Measurements from ENCODE around the gene EMX2.

GRCh38 chr10:117514971-117515370 is 27.6 kb upstream of the EMX2 start:
- TF ChIP-seq CEBPB (IDR thresholded peaks at IDR 0.05) = no peak
- TF ChIP-seq REST (IDR thresholded peaks at IDR 0.05; ENCODE audit: low read depth) = no peak
- TF ChIP-seq TAF1 (IDR thresholded peaks at IDR 0.05; ENCODE audit: low read depth) = no peak
- no peak for TF ChIP-seq RAD21 (IDR thresholded peaks at IDR 0.05; ENCODE audit: low read depth)
- no peak for TF ChIP-seq NFIC (IDR thresholded peaks at IDR 0.05)
- TF ChIP-seq MAX (IDR thresholded peaks at IDR 0.05) = no peak
- no peak for TF ChIP-seq EGR1 (IDR thresholded peaks at IDR 0.05)
- no peak for TF ChIP-seq YY1 (IDR thresholded peaks at IDR 0.05; ENCODE audit: low read depth)
- no peak for TF ChIP-seq EP300 (IDR thresholded peaks at IDR 0.05; ENCODE audit: borderline replicate concordance)
- TF ChIP-seq CREB1 (IDR thresholded peaks at IDR 0.05; ENCODE audit: low read depth) = no peak
- no peak for TF ChIP-seq TCF12 (IDR thresholded peaks at IDR 0.05; ENCODE audit: low read depth)
- TF ChIP-seq FOXM1 (IDR thresholded peaks at IDR 0.05; ENCODE audit: borderline replicate concordance, low read depth) = no peak
